HCT116 (cell line): ENCODE measurements around the gene LSM12. TPM values are rescaled to one million over a fixed set of nuclear protein-coding genes. Genes with fewer than 3 reads are reported as not detected.

Experiments used
- ATAC-seq: fragments of 200-7000 bp; cut with Tn5 transposase; 2 replicates; pipeline ENCODE4 v1.9.1; 2020; ENCODE audit warnings: mild to moderate bottlenecking, moderate library complexity
- BruUV-seq: library from RNA; stranded (reverse); fragments of 400-500 nt; replicated peaks from 2 replicates; lab custom pipeline; 2021; lab: Mats Ljungman, UMichigan
- CTCF ChIA-PET: fragments of 300-600 bp; sonication (Branson Sonifier 250); formaldehyde crosslinking; loops from one replicate; lab custom pipeline; 2021; ENCODE audit warnings: antibody characterized with exemption; lab: Charles Lee
- POLR2A ChIA-PET: fragments of 300-600, 350-600 bp; sonication (Branson Sonifier 250); formaldehyde crosslinking; loops from one replicate; lab custom pipeline; 2021; ENCODE audit warnings: antibody characterized with exemption; lab: Charles Lee
- RAD21 ChIA-PET, 2 experiments: fragments of 300-600 bp; sonication (Branson Sonifier 250); formaldehyde crosslinking; loops; one replicate each; lab custom pipeline; 2023; ENCODE audit warnings: low total read pairs in 2 of 2; ENCODE audit not compliant: uncharacterized antibody in 2 of 2, unreplicated experiment in 2 of 2, low non-redundant PET in 1 of 2; lab: Charles Lee
- DNase-seq: peaks from one replicate; pipeline ENCODE4 v3.0.0-alpha.2; 2010; ENCODE audit warnings: low read depth, low spot score
- H2AFZ ChIP-seq: fragments of 200-600 bp; shearing (Covaris generic), sonication (generic); 2 replicates; pipeline ENCODE4 v1.6.1; 2017; ENCODE audit warnings: low read depth, mixed run types, mixed read lengths, antibody characterized with exemption, low read length; ENCODE audit not compliant: poor library complexity, severe bottlenecking
- H3K27ac ChIP-seq: 2 replicates; pipeline ENCODE4 v1.5.1; 2012; ENCODE audit warnings: low read depth, low read length
- H3K27me3 ChIP-seq: fragments of 200-600 bp; sonication (generic); 2 replicates; pipeline ENCODE4 v1.6.1; 2016; ENCODE audit warnings: mixed run types, low read length, mixed read lengths; ENCODE audit not compliant: insufficient read depth
- H3K36me3 ChIP-seq, 2 experiments: fragments of 200-500 bp in 1 of 2; fragments of 200-600 bp in 1 of 2; sonication (Bioruptor generic) in 1 of 2; sonication (generic) in 1 of 2; 2 replicates each; pipeline versions ENCODE4 v1.5.1 to v1.6.1; 2014 to 2016; ENCODE audit warnings: low read length in 2 of 2, inconsistent platforms in 1 of 2, mixed read lengths in 1 of 2, mixed run types in 1 of 2; ENCODE audit not compliant: insufficient read depth in 2 of 2, control insufficient read depth in 1 of 2
- H3K4me1 ChIP-seq, 2 experiments: fragments of 200-600 bp in 1 of 2; sonication (generic) in 1 of 2; 2 replicates each; pipeline versions ENCODE4 v1.5.1 to v1.6.1; 2012 to 2017; ENCODE audit warnings: low read length in 2 of 2, inconsistent platforms in 1 of 2, mild to moderate bottlenecking in 1 of 2, mixed read lengths in 1 of 2, mixed run types in 1 of 2, moderate library complexity in 1 of 2; ENCODE audit not compliant: insufficient read depth in 2 of 2, control insufficient read depth in 1 of 2
- H3K4me2 ChIP-seq: fragments of 200-600 bp; sonication (generic); 2 replicates; pipeline ENCODE4 v1.6.1; 2017; ENCODE audit warnings: mixed run types, low read length, mixed read lengths
- H3K4me3 ChIP-seq, 2 experiments: fragments of 200-600 bp in 1 of 2; sonication (generic) in 1 of 2; replicated peaks in 1 of 2; 2 replicates each; pipeline ENCODE4 v1.5.1; 2011 to 2016; ENCODE audit warnings: low read length in 2 of 2, control low read depth in 1 of 2, low read depth in 1 of 2, mild to moderate bottlenecking in 1 of 2, mixed read lengths in 1 of 2, mixed run types in 1 of 2
- H3K79me2 ChIP-seq: fragments of 200-600 bp; sonication (generic); 2 replicates; pipeline ENCODE4 v1.6.1; 2017; ENCODE audit warnings: mild to moderate bottlenecking, mixed run types, low read length, moderate library complexity, mixed read lengths; ENCODE audit not compliant: insufficient read depth
- H3K9ac ChIP-seq: fragments of 200-600 bp; sonication (generic); 2 replicates; pipeline ENCODE4 v1.6.1; 2016; ENCODE audit warnings: low read length, mixed read lengths
- H3K9me2 ChIP-seq: fragments of 200-600 bp; sonication (generic), shearing (Covaris generic); 2 replicates; pipeline ENCODE4 v1.6.1; 2017; ENCODE audit warnings: mixed run types, mild to moderate bottlenecking, moderate library complexity; ENCODE audit not compliant: insufficient read depth
- H3K9me3 ChIP-seq, 2 experiments: fragments of 200-500 bp in 1 of 2; fragments of 200-600 bp in 1 of 2; sonication (Bioruptor generic) in 1 of 2; sonication (generic) in 1 of 2; 2 replicates each; pipeline ENCODE4 v1.6.1; 2014 to 2017; ENCODE audit warnings: low read length in 2 of 2, mixed read lengths in 2 of 2, inconsistent platforms in 1 of 2, low read depth in 1 of 2, mild to moderate bottlenecking in 1 of 2, mixed run types in 1 of 2, moderate library complexity in 1 of 2; ENCODE audit not compliant: control insufficient read depth in 1 of 2, insufficient read depth in 1 of 2
- H4K20me1 ChIP-seq: fragments of 200-600 bp; sonication (generic), shearing (Covaris generic); 2 replicates; pipeline ENCODE4 v1.6.1; 2017; ENCODE audit warnings: mixed run types, mild to moderate bottlenecking, moderate library complexity; ENCODE audit not compliant: insufficient read depth
- CBX3 ChIP-seq: IDR thresholded peaks from 2 replicates; pipeline ENCODE4 v1.6.1; 2012; ENCODE audit warnings: low read depth
- EGR1 ChIP-seq: IDR thresholded peaks from 2 replicates; pipeline ENCODE4 v1.6.1; 2012; ENCODE audit warnings: low read depth
- EZH2 ChIP-seq: fragments of 200-600 bp; sonication (generic); IDR thresholded peaks from 2 replicates; pipeline ENCODE4 v1.6.1; 2017; ENCODE audit warnings: antibody characterized with exemption, mixed run types
- JUND ChIP-seq: IDR thresholded peaks from 2 replicates; pipeline ENCODE4 v1.6.1; 2012
- POLR2A ChIP-seq: IDR thresholded peaks from 2 replicates; pipeline ENCODE4 v1.7.0; 2011; ENCODE audit warnings: borderline replicate concordance; ENCODE audit not compliant: insufficient read depth, insufficient read length; ENCODE audit errors: extremely low read depth
- POLR2AphosphoS5 ChIP-seq: IDR thresholded peaks from 2 replicates; pipeline ENCODE4 v1.6.1; 2011; ENCODE audit warnings: mild to moderate bottlenecking, low read depth, low read length, moderate library complexity
- RAD21 ChIP-seq: IDR thresholded peaks from 2 replicates; pipeline ENCODE4 v1.6.1; 2012; ENCODE audit warnings: low read depth, mild to moderate bottlenecking
- SIN3A ChIP-seq: IDR thresholded peaks from 2 replicates; pipeline ENCODE4 v1.6.1; 2012; ENCODE audit warnings: low read depth
- SP1 ChIP-seq: IDR thresholded peaks from 2 replicates; pipeline ENCODE4 v1.6.1; 2012; ENCODE audit warnings: low read depth
- SRF ChIP-seq: IDR thresholded peaks from 2 replicates; pipeline ENCODE4 v1.6.1; 2012; ENCODE audit warnings: low read depth
- TCF7L2 ChIP-seq: IDR thresholded peaks from 2 replicates; pipeline ENCODE4 v1.7.0; 2011; ENCODE audit warnings: borderline replicate concordance, inconsistent platforms; ENCODE audit not compliant: insufficient read depth, insufficient read length; ENCODE audit errors: extremely low read depth
- YY1 ChIP-seq: IDR thresholded peaks from 2 replicates; pipeline ENCODE4 v1.6.1; 2011; ENCODE audit warnings: low read length, low read depth, moderate library complexity, mild to moderate bottlenecking; ENCODE audit not compliant: insufficient replicate concordance; ENCODE audit errors: extremely low read depth
- ZFX ChIP-seq: fragments of 450-650 bp; IDR thresholded peaks from 2 replicates; pipeline ENCODE4 v1.6.1; 2017
- intact Hi-C: fragments of 100-400 bp; cut with micrococcal nuclease; formaldehyde crosslinking; loops from 2 replicates; pipeline ENCODE4 v1.10.0; 2022
- total RNA-seq: library from RNA; stranded (reverse); gene quantifications from one replicate; pipeline ENCODE4 v1.2.1, GENCODE V29; 2021; ENCODE audit not compliant: unreplicated experiment
- TF ChIP-seq, protein P1 (sequence below): IDR thresholded peaks from 2 replicates; pipeline ENCODE4 v1.6.1; 2012
- TF ChIP-seq, protein P2 (sequence below): IDR thresholded peaks from 2 replicates; pipeline ENCODE4 v1.6.1; 2012
- TF ChIP-seq, protein P3 (sequence below), 3 experiments: fragments of 200-600 bp in 1 of 3; sonication (generic) in 1 of 3; IDR thresholded peaks in 2 of 3; conservative IDR thresholded peaks in 1 of 3; 2 replicates each; pipeline ENCODE4 v1.5.1; 2012 to 2017; ENCODE audit warnings: low read depth in 2 of 3, low read length in 2 of 3, antibody characterized with exemption in 1 of 3, borderline replicate concordance in 1 of 3, control low read depth in 1 of 3, mild to moderate bottlenecking in 1 of 3, mixed read lengths in 1 of 3, mixed run types in 1 of 3, moderate library complexity in 1 of 3; ENCODE audit not compliant: insufficient read depth in 1 of 3

The LSM12 gene
- total RNA-seq, 1 experiment from 2014 or later: 99.6 TPM

DNA sequence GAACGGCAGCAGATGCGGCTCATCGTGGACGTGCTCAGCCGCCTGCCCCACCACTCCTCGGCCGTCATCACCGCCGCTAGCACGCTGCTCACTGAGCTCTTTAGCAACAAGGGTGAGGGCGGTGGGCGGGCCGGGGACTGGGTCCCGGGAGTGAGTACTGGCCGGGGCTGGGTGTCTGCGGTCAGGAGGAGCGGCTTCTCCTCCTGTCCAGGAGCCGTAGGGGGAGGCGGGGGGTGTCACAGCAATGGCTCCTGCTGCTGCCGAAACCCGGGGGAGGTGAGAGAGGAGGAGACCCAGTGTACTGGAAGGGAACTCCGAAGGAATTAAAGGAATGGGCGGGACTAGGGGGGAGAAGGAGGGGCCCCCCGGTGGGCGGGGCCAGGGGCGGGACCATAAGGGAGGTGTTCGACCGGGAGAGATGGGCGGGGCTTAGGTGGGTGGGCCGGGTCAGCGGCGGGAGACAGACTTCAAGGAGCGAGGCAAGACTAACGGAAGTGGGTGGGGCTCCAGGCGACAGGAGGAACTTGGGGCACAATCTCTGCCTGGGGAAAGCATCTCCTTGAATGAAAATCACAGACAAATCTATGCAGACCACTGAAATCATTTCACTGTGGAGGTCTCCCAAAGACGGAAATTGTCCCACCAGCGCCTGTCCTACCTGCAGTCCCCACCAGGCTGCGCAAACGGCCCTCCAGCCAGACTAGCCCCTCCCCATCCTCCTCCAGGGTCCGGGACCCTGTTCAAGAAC lies 59.7 kb downstream of the LSM12 start:
- Histone ChIP-seq H3K4me2 (peak overlapping the region; percentile 99), H3K9me3 (no peaks in the 10 kb centered on the region), H3K9me2 (no peaks in the 10 kb centered on the region), H3K79me2 (peaks cover 33% of the 10 kb centered on the region; the same call in 1 of the 2 replicates), H3K4me1 (peaks cover 36 to 82% of the 10 kb centered on the region in 2 experiments), H4K20me1 (no peaks in the 10 kb centered on the region), H3K36me3 (peaks cover 10 to 21% of the 10 kb centered on the region in 2 experiments; a peak in 3 of 4 replicates), H3K27ac (peak overlapping the region; percentile 83), H2AFZ (no peak overlapping the region), H3K27me3 (no peaks in the 10 kb centered on the region), H3K9ac (peak overlapping the region; percentile 86), H3K4me3 (peak overlapping the region; percentile 87 to 92)
- DNase-seq: peak; percentile 95
- ChIA-PET RAD21 (no interaction called here), CTCF (no interaction called here), POLR2A (no interaction called here)
- TF ChIP-seq SRF (no peak), SIN3A (peak; percentile 44; the same call in 1 of the 2 replicates), ZFX (no peak), TCF7L2 (peak; percentile 54), YY1 (peak; percentile 84), EGR1 (peak; percentile 50; the same call in 1 of the 2 replicates), SP1 (peak; percentile 68), POLR2AphosphoS5 (peak; percentile 89), RAD21 (no peak), EZH2 (no peak), CBX3 (no peak), JUND (no peak), POLR2A (peak; percentile 70)
- TF ChIP-seq, protein P1, sequence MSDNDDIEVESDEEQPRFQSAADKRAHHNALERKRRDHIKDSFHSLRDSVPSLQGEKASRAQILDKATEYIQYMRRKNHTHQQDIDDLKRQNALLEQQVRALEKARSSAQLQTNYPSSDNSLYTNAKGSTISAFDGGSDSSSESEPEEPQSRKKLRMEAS: peak; percentile 65
- TF ChIP-seq, protein P2, sequence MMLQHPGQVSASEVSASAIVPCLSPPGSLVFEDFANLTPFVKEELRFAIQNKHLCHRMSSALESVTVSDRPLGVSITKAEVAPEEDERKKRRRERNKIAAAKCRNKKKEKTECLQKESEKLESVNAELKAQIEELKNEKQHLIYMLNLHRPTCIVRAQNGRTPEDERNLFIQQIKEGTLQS: no peak
- TF ChIP-seq, protein P3, sequence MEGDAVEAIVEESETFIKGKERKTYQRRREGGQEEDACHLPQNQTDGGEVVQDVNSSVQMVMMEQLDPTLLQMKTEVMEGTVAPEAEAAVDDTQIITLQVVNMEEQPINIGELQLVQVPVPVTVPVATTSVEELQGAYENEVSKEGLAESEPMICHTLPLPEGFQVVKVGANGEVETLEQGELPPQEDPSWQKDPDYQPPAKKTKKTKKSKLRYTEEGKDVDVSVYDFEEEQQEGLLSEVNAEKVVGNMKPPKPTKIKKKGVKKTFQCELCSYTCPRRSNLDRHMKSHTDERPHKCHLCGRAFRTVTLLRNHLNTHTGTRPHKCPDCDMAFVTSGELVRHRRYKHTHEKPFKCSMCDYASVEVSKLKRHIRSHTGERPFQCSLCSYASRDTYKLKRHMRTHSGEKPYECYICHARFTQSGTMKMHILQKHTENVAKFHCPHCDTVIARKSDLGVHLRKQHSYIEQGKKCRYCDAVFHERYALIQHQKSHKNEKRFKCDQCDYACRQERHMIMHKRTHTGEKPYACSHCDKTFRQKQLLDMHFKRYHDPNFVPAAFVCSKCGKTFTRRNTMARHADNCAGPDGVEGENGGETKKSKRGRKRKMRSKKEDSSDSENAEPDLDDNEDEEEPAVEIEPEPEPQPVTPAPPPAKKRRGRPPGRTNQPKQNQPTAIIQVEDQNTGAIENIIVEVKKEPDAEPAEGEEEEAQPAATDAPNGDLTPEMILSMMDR (IDR thresholded peaks at IDR 0.05 in 2 of 3, conservative IDR thresholded peaks at IDR 0.05 in 1 of 3; ENCODE audit: borderline replicate concordance in 1 of 3, insufficient read depth in 1 of 3, low read depth in 2 of 3, low read length in 2 of 3): peak in 2 of 3 experiments; percentile 59 to 65; a peak in 4 of 6 replicates
- BruUV-seq: no TSS peak
- intact Hi-C loops: no loop called here
- peak; percentile 67 for ATAC-seq
